ENCODE results near the gene AOPEP.

AOPEP gene

GRCh38 chr9:95103281-95103771 is 376.8 kb downstream of the AOPEP start:
- no peak for DNase-seq

- DNase-seq, result no peak
Measured at GRCh38 chr9:95103871-95104580, 377.5 kb downstream of the AOPEP start.

GRCh38 chr9:95104581-95104960 is 378.1 kb downstream of the AOPEP start:
- no peak for DNase-seq

- no peak for DNase-seq
Measured at GRCh38 chr9:95104980-95105379, 378.5 kb downstream of the AOPEP start.

DNA sequence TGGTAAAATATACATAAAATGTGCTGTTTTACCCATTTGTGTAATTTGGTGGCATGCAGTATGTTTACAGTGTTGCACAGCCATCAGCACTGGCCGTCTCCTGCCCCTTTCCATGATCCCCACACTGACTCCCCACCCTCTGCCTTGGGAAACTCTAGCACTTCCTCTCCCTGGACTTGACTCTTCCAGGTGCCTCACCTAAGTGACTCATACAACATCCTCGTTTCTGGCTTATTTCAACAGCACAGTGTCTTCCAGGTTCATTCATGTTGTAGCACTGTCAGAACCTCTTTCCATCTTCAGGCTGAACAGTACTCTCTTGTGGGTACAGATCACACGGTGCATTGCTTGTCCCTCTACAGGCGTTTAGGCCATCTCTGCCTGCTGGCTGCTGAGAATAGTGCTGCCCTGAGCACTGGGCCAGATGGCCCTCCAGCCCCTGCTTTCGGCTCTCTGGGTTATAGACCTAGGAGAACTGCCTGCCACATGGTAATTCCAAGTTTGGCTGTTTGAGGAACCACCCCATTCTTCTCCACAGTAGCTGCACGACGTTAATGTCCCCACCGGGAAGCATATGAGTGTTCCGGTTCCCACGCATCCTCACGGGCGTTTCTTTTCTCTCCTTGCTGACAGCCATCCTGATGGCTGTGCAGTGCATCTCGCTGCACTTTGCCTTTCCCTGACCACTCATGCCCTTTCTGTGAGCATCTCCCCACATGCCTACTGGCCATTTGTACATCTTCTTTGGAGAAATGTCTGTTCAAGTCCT is 379.2 kb downstream of the AOPEP start:
- DNase-seq, result no peak

DNA sequence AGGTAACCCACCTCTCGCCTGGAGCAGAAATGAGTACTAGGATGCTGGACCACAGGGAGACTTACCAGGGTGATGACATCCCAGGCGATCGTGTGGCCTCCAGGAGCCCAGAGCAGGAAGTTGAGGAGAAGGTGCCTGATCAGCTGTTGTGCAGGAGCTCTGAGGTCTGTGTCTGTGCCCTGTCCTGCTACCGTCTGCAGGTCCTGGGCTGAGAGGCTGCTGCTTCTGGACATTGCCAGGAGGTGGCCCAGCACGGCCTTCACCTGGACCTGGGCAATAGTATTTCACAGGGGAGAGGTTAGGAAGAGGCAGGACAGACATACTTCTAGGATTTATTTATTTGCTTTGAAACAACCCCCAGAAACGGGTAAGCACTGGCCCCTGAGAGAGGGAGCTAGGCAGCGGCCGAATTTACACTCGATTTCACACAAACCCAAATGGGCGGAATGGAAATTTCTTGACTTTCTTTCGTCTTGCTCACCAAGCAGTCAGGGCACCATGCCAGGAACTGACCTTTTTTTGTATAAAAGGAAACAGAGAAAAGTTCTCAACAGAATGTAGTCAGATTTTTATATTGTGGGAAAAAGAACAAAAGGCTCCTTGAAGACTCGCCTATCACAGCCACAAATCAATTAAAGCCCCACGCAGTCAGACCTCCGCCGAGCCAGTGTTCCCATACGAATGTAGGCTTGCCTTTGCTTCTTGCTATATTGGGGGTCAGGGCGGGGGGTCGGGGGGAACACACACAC is 380.7 kb downstream of the AOPEP start:
- DNase-seq, result no peak

DNA sequence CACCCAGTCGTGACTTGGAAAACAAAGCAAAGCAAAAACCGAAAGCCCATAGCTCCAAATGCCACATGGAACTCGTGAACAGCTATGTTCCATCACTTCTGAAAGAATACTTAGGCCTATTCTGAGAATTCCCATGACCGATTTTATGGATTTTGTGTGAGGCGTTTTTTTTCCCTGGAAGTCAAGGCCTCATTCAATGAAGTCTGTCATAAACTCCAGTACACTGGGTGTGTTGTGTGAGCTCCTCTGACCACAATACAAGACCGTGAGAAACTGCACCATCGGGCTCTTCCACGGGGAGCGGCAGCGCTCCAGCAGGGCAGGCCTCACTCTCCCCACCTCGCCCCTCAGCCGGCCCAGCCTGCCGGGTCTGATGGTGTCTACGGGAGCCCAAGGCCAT is 381.5 kb downstream of the AOPEP start:
- DNase-seq, result no peak

DNA sequence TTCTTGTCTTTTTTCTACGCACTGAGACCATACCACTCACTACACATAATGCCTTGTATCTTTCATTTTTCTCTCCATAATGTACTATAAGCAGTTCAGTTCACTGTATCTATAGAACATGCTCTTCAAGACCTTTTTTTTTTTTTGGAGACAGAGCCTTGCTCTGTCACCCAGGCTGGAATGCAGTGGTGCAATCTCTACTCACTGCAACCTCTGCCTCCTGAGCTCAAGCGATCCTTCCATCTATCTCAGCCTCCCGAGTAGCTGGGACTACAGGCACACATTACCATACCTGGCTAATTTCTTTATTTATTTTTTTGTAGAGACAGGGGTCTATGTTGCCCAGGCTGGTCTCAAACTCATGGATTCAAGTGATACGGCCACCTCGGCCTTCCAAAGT is 382.3 kb downstream of the AOPEP start:
- no peak for DNase-seq

DNA sequence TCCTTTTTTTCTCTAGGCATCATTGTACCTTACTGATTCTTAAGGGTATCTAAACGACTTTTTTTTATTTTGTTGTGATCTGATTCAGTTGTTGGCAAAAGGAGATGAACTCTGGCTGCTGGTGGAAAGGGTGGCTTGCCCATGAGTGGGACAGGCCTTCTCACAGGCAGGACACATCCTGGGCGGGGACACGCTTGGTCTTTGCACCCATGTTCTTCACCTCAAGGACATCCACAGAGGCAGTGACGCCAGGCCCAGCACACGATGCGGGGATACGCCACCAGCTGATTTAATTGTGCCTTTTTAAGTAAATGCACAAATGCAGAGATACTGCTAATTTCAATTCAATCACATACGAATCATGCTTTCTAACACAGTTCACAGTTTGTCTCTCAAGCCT is 383.0 kb downstream of the AOPEP start:
- DNase-seq, result no peak

GRCh38 chr9:95110921-95111525 is 384.5 kb downstream of the AOPEP start:
- DNase-seq, result no peak

DNA sequence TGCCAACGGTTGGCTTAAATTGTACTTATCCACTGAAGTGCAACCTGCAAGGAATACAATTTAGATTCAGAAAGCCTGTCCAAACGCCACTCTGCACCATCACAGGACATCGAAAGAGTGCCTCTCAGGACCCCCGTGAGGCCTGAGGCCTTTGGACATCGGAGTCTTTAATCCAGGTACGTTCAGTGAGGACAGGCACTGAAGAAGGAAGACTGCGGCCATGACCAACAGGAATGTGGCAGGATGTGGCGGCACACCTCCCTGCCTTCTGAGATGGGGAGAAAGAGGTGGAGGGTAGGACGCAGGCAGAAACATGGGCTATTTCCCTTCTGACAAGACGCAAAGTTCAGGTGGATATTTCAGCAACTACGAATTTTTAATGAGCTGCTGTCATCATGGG is 385.2 kb downstream of the AOPEP start:
- DNase-seq, result no peak

- no peak for DNase-seq
Measured at GRCh38 chr9:95112436-95113280, 386.2 kb downstream of the AOPEP start.

DNA sequence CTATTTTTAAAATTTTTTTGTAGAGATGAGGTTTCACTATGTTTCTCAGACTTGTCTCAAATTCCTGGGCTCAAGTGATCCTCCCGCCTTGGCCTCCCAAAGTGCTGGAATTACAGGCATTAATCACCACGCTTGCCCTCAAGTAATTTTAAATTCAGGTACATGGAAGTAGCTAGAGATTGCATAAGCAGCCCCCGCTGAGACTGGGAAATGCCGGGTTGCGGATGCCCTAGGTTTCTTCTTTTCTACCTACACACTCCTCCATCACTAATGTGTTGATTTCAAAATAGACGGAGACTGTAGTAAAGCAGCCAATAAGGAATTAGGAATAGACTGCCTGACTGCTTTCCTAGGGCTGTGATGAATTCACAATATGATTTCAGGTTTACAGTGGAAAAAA is 388.6 kb downstream of the AOPEP start:
- DNase-seq, result no peak

DNA sequence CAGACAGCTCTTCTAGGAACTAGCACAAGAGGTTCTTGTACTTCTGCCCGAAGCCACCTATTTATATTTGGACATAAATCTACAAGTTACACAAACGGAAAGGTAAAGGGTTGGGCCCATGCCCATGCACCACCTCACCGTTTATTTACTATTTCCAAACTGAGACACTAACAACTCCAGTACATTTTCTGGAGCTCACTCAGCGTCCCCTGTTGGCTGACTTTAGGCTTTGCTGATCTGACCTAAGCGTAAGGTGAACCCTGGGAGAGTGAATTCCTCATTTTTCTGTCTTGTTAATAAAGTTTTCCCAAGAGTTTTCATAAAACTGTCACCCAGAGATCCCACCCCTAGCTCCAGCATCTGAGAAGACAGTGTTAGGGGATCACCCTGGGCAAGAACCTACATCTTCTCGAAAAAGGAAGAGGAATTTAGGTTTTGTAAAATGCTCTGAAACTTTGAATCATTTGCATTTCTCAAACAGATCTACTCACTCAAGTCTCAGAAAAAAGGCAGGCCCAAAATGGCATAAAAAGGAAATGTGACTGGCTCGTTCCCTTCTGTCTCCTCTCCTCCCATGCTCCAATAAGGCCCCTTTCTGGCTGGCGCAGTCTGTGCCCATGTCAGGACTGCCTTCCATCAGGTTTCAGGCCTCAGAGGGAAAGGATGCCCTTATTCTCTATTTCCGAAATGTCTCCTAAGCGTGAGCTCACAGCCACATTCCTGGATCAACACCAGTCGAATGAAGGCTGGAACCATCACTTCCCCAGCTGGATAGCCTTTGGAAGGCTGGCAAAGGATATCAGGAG is 389.7 kb downstream of the AOPEP start:
- no peak for DNase-seq

DNA sequence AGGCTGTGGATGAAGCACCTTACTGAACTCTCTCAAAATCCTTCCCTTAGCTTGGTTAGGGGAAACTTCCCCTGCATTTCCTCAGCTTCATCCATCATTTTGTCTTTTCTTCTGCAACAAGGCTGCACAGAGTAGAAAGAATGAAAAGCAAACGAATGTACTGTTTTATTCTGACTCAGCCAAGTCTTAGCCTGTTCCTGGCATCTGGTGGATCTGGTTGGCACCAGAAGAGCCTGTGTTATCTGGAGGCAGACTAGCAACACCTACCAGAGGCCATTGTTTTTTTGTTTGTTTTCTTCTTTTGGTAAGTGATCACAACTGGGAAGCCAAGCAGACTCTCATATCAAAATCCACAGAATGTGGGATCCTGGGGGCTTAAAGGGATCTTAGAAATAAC is 390.3 kb downstream of the AOPEP start:
- no peak for DNase-seq

- DNase-seq, result no peak
Measured at GRCh38 chr9:95118596-95118995, 392.1 kb downstream of the AOPEP start.

- DNase-seq, result no peak
Measured at GRCh38 chr9:95120781-95121370, 394.4 kb downstream of the AOPEP start.

DNA sequence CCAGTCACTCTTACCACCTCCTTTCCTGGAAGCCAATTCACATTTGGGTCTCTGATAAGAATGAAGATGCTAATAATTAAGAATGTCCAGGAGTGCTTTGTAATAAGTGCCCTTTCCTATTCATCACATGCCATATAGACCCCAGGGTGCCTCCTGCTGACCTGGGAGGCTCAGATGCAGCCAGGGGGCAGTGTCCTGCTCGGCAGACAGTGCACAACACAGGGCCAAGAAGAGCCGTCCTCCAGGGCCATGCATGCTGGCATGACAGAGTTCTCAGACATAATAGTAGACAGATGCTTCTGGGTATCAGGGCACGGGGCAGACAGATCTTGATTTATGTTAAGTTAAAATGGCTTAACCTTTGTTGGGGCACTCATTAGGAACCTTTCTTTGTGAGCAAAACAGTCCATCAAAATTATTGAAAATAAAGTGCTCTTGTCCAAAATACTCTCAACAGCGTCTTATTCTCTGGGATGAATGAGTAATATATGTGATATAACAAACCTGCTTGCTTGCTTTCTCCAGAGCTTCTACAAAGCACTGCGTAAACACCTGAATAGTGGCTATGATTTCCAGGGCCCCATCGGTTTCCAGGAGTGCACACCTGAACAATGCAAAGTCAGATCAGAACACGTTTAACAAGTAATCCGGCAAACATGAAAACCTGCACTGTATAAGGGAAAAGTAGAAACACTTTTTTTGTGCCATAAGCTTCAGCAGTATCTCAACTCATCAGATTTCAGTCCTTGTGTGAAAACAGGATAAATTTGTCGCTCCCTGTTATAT is 398.3 kb downstream of the AOPEP start:
- DNase-seq, result no peak

GRCh38 chr9:95125652-95126051 is 399.2 kb downstream of the AOPEP start:
- DNase-seq, result no peak

DNA sequence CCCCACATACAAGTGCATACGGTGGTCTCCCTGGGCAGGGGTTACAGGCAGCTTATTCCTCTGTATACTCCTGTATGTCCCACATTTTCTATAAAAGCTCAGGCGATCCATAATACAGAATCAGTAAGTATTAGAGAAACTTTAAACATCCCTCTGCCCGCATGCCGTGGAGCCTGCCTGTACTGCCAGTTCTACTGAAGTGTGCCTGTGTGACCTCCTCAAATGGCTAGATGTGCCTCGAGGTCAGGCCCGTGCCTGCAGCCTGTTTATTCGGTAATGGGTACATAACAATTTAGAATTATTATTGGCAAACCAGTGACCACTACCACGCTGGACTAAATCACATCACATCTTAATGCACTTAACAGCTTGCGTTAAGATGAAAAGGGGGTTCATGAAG is 400.2 kb downstream of the AOPEP start:
- no peak for DNase-seq

Measured in T-helper 2 cell (primary cell).